Measurements from ENCODE around the gene PCDH9. TPM values are rescaled to one million over a fixed set of nuclear protein-coding genes. Genes with fewer than 3 reads are reported as not detected.

The PCDH9 gene
- total RNA-seq, 4 donors from 2014 or later = 0.64 to 1.1 (median 0.82) TPM

GRCh38 chr13:67090856-67091255 lies 139.3 kb downstream of the PCDH9 start:
- Histone ChIP-seq H3K4me1 (no peaks in the 10 kb centered on the region), H3K27me3 (no peaks in the 10 kb centered on the region), H3K27ac (no peak overlapping the region), H3K4me3 (no peak overlapping the region), H3K9me3 (no peaks in the 10 kb centered on the region), H3K36me3 (no peaks in the 10 kb centered on the region)
- no peak for TF ChIP-seq POLR2AphosphoS5 (IDR thresholded peaks at IDR 0.05)
- no peak for TF ChIP-seq CTCF (IDR thresholded peaks at IDR 0.05)
- no peak for TF ChIP-seq POLR2A (IDR thresholded peaks at IDR 0.05)
- no peak for TF ChIP-seq EP300 (IDR thresholded peaks at IDR 0.05)
- WGBS = 40% methylated on average over 2 of the region's 2 CpGs
- DNase-seq (ENCODE audit: low spot score in 2 of 2) = no peak

- H3K36me3 ChIP-seq = no peaks in the 10 kb centered on the region
- no peak for DNase-seq (ENCODE audit: low spot score in 2 of 2)
- no peaks in the 10 kb centered on the region for H3K4me1 ChIP-seq
- 70% methylated on average over 2 of the region's 2 CpGs for WGBS
- no peak for TF ChIP-seq CTCF (IDR thresholded peaks at IDR 0.05)
- TF ChIP-seq POLR2A (IDR thresholded peaks at IDR 0.05) = no peak
- no peak for TF ChIP-seq POLR2AphosphoS5 (IDR thresholded peaks at IDR 0.05)
- TF ChIP-seq EP300 (IDR thresholded peaks at IDR 0.05) = no peak
- H3K9me3 ChIP-seq = no peaks in the 10 kb centered on the region
- no peaks in the 10 kb centered on the region for H3K27me3 ChIP-seq
- no peak overlapping the region for H3K27ac ChIP-seq
- H3K4me3 ChIP-seq = no peak overlapping the region
Measured at GRCh38 chr13:67087527-67087926, 142.6 kb downstream of the PCDH9 start.

- no peak overlapping the region for H3K4me3 ChIP-seq
- TF ChIP-seq CTCF (IDR thresholded peaks at IDR 0.05) (no peak), EP300 (IDR thresholded peaks at IDR 0.05) (no peak), POLR2AphosphoS5 (IDR thresholded peaks at IDR 0.05) (no peak), POLR2A (IDR thresholded peaks at IDR 0.05) (no peak)
- H3K27me3 ChIP-seq = no peaks in the 10 kb centered on the region
- no peak for DNase-seq (ENCODE audit: low spot score in 2 of 2)
- WGBS = 43% methylated on average over 2 of the region's 2 CpGs
- no peaks in the 10 kb centered on the region for H3K9me3 ChIP-seq
- H3K27ac ChIP-seq = no peak overlapping the region
- H3K4me1 ChIP-seq = no peaks in the 10 kb centered on the region
- no peaks in the 10 kb centered on the region for H3K36me3 ChIP-seq
Measured at GRCh38 chr13:67086260-67086659, 143.9 kb downstream of the PCDH9 start.

GRCh38 chr13:67084066-67084465 lies 146.1 kb downstream of the PCDH9 start:
- 96% methylated on average over 1 of the region's 1 CpG for WGBS
- H3K27ac ChIP-seq = no peak overlapping the region
- H3K4me1 ChIP-seq = no peaks in the 10 kb centered on the region
- no peak for DNase-seq (ENCODE audit: low spot score in 2 of 2)
- no peaks in the 10 kb centered on the region for H3K9me3 ChIP-seq
- no peaks in the 10 kb centered on the region for H3K27me3 ChIP-seq
- no peaks in the 10 kb centered on the region for H3K36me3 ChIP-seq
- H3K4me3 ChIP-seq = no peak overlapping the region
- TF ChIP-seq EP300 (IDR thresholded peaks at IDR 0.05) = no peak
- no peak for TF ChIP-seq POLR2A (IDR thresholded peaks at IDR 0.05)
- TF ChIP-seq POLR2AphosphoS5 (IDR thresholded peaks at IDR 0.05) = no peak
- no peak for TF ChIP-seq CTCF (IDR thresholded peaks at IDR 0.05)

GRCh38 chr13:67083519-67083918 lies 146.6 kb downstream of the PCDH9 start:
- no peaks in the 10 kb centered on the region for H3K27me3 ChIP-seq
- no peak for DNase-seq (ENCODE audit: low spot score in 2 of 2)
- no peaks in the 10 kb centered on the region for H3K36me3 ChIP-seq
- H3K4me3 ChIP-seq = no peak overlapping the region
- H3K27ac ChIP-seq = no peak overlapping the region
- TF ChIP-seq POLR2AphosphoS5 (IDR thresholded peaks at IDR 0.05) = no peak
- no peak for TF ChIP-seq EP300 (IDR thresholded peaks at IDR 0.05)
- TF ChIP-seq CTCF (IDR thresholded peaks at IDR 0.05) = no peak
- no peak for TF ChIP-seq POLR2A (IDR thresholded peaks at IDR 0.05)
- 70% methylated on average over 2 of the region's 2 CpGs for WGBS
- H3K4me1 ChIP-seq = no peaks in the 10 kb centered on the region
- H3K9me3 ChIP-seq = no peaks in the 10 kb centered on the region

All from suprapubic skin (tissue), 4 donors.